GM23338 (cell line): ENCODE measurements around the gene TTC13.

Experiments
- CTCF ChIP-seq, 2 experiments: fragments of 200-600 bp in 1 of 2; sonication (generic) in 1 of 2; conservative IDR thresholded peaks; 2 replicates each; pipeline versions ENCODE4 v1.5.1 to v1.6.1; 2016 to 2017; ENCODE audit warnings: antibody characterized with exemption in 2 of 2, low read depth in 2 of 2, mild to moderate bottlenecking in 2 of 2, moderate library complexity in 1 of 2
- EZH2phosphoT487 ChIP-seq: fragments of 200-600 bp; sonication (generic); IDR thresholded peaks from one replicate; pipeline ENCODE4 v1.8.1; 2018; ENCODE audit warnings: antibody characterized with exemption; ENCODE audit not compliant: unreplicated experiment

- TF ChIP-seq CTCF (conservative IDR thresholded peaks at IDR 0.05; ENCODE audit: low read depth in 2 of 2): no peak
- no peak for TF ChIP-seq EZH2phosphoT487
These were observed 103.3 kb downstream of the TTC13 start for GRCh38 chr1:230875370-230875769.
